ENCODE results near the gene PRSS56.
"Not testable (repeated sequence)": the region's sequence is repeated elsewhere in the genome, so short reads cannot be mapped to it uniquely, and the experiment has no call there.

The PRSS56 gene

DNA sequence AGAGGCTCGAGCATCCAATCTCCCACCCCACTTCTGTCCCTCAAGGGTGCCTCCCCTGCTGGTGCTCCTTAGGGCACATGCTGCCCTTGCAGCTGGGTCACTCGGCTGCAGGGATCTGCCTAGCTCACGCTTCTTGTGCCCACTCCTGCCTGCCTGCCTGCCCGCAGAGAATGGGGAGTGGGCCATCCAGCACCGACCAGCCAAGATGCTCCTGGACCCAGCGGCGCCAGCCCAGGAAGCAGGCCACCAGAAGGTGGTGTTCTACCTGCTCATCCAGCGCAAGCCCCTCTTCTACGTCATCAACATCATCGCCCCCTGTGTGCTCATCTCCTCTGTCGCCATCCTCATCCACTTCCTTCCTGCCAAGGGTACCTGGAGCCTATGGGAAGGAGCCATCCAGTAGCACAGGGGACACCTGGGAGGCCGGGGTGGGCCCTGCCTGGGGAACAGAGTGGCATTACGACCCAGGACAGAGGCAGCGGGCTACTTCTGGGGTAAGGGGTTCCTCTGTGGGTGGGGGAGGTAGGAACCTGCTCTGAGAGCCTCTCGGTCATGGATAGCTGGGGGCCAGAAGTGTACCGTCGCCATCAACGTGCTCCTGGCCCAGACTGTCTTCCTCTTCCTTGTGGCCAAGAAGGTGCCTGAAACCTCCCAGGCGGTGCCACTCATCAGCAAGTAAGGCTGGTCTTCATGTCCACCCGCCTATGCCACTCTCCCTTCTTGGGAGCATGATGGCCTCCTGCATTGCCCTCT, 22.7 kb downstream of the PRSS56 start:
- no peak for DNase-seq

DNA sequence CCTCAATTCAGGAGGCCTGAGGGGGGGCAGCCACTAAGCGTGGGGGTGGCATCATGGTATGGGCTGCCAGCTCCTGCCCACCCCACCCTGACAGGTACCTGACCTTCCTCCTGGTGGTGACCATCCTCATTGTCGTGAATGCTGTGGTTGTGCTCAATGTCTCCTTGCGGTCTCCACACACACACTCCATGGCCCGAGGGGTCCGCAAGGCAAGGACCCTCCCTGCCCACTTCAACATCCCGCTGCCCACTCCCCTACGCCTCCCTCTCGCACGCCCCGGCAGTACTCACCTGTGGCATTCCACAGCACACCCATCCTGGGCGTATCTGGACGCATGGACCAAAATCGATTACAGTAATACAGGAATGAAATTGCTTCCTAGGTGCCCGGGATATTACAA, 23.3 kb downstream of the PRSS56 start:
- DNase-seq = no peak

DNA sequence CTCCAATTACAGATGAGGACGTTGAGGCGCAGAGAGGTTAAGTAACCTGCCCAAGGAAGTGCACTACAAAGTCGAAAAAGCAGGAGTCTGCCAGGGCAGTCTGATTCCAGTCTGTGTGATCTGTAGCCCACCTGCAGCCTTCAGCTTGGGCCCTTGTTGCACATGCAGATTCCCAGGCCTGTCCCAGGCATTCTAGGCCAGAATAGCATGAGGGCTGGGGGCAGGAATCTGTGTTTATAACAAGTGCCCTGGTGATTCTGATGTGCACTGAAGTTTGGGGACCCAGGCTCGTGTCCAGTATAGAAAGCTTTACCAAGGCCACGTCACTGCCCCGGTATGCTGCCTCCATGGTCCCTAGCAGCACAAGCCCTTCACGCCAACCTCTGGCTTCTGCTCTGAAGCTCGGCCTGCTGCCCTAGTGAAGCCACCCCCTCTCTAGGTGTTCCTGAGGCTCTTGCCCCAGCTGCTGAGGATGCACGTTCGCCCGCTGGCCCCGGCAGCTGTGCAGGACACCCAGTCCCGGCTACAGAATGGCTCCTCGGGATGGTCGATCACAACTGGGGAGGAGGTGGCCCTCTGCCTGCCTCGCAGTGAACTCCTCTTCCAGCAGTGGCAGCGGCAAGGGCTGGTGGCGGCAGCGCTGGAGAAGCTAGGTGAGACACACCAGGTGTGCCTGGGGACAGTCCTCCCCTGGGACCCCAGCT, 23.9 kb downstream of the PRSS56 start:
- no peak for DNase-seq

DNA sequence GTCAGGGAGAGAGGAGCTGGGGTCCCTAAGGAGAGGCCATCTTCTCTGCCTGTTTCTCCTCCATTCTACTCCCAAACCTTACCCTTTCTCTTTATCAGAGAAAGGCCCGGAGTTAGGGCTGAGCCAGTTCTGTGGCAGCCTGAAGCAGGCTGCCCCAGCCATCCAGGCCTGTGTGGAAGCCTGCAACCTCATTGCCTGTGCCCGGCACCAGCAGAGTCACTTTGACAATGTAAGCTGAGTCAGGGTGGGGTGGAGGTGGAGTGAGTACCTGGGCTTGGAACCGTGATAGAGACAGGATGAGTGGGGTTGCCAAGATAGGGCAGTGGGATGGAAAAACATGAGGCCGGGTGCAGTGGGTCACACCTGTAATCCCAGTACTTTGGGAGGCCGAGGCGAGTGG, 24.5 kb downstream of the PRSS56 start:
- no peak for DNase-seq

DNA sequence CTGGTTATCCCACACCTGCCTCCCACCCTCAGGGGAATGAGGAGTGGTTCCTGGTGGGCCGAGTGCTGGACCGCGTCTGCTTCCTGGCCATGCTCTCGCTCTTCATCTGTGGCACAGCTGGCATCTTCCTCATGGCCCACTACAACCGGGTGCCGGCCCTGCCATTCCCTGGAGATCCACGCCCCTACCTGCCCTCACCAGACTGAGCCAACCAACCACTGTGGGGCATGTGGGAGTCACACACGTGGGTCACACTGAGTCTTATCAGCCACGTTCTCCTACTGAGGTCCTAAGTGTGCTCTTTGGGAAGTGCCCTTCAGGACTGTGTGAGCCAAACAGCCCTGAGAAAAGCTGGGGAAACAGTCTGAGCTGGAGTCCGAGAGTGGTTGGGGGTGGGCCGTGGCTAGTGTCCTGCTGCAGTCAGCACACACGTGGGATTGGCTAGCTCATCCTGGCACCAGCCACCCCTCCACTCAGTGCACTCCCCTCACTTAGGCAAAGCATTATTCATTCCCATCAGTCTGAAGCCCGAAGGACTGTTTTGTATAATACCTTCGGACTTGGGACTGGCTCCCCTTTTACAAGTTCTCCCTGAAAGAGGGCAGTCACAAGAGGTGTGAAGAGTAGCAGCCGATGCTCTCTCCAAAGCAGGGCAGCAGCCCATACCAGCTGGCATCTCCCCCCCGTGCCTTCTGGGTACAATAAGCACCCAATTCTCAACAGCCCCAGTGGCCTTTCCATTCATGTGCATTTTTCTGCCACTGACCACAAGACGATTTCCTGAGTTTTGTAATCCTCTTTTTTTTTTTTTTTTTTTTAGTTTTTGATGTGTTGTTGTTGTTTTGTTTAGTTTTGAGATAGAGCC, 25.6 kb downstream of the PRSS56 start:
- DNase-seq = no peak

DNA sequence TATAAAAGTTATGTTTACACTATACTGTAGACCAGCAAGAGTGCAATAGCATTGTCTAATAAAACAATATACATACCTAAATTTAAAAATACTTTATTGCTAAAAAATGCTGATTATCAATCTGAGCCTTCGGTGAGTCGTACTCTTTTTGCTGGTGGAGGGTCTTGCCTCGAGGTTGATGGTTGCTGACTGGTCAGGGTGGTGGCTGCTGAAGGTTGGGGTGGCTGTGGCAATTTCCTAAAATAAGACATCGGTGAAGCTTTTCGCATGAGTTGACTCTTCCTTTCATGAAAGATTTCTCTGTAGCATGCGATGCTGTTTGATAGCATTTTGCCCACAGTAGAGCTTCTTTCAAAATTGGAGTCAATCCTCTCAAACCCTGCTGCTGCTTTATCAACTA, 27.8 kb downstream of the PRSS56 start:
- DNase-seq = no peak

DNA sequence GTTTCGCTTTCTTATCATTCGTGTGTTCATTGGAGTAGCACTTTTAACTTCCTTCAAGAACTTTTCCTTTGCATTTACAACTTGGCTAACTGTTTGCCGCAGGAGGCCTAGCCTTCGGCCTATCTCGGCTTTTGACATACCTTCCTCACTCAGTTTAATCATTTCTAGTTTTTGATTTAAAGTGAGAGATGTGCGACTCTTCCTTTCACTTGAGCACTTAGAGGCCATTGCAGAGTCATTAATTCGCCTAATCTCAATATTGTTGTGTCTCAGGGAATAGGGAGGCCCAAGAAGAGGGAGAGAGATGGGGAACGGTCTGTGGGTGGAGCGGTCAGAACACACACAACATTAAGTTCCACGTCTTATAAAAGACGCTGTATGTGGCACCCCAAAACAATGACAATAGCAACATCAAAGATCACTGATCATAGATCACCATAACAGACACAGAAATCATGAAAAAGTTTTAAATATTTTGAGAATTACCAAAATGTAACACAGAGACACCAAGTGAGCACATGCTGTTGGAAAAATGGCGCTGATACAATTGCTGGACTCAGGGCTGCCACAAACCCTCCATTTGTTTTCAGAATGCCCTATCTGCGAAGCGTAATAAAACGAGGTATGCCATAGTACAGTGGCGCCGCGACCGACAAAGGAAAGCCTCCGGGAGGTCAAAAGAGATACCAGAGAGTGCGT, 29.6 kb downstream of the PRSS56 start:
- DNase-seq = no peak

DNA sequence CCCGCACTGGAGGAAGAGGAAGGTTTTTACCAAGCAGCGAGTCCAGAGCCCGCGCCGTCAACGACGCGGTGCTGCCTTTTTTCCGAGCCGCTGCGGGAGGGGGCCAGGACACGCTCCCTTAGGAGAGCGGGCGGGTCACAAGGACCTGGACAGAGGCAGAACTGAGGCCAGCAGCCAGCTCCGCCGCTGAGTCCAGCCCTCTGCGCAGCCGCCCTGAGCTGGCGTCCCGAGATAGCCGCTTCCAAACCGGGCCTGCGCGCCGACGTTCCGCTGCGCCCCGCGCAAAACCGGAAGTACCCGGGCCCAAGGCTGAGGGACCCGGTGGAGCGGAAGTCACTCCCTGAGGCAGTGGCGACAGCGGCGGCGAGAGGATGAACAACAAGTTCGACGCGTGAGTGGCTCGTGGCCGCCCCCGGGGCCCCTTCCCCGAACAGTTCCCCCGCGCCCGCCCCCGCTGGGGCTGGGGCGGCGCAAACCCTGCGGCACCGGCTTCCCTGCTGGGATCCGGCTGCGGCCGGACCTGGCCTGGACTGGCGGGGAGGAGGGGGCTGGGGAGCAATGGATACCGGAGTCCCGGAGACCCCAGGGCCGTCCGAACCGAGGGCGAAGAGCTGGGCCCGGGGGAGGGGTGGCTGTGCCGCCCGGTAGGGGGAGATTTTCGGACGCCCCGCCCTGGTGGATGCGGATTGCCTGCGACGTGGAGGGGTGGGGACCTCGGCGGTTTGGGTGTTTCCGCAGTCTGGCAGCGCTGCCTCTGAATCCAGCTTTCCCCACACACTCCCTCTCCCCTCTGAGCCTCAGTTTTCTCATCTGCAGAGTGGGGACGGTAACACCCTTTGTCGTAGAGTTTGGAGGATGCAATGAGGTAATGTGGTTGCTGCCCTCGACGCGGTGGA, 30.4 kb downstream of the PRSS56 start, which contains the start of the genes EIF4E2 and TIGD1:
Gene EIF4E2, plus strand, starts transcription at position 336 of the 896 bp plus-strand sequence. Its CDS starts 36 bp downstream, at position 372.
Gene TIGD1, minus strand, starts transcription at position 204 of the 896 bp plus-strand sequence. CDS start 675 bp downstream, outside the sequence.
- peak; percentile 96 for DNase-seq

DNA sequence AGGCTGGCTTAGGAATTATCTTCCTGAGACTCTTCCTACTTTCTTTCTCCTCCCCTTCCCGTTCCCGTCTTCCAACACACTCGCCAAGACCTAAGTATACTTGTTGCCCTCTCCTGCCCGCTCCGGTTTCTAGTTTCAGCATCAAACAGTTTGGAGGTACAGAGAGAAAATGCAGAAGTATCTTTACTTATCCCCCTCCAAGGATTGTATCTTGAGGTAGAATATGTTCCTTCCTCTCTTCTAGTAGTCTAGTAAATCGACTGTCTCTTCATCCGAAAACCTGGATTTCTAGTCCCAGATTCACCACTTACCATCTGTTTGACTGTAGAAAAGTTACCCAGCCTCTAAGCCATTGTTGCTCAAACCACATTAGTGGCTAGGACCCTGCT, 31.1 kb downstream of the PRSS56 start:
- DNase-seq = no peak

DNA sequence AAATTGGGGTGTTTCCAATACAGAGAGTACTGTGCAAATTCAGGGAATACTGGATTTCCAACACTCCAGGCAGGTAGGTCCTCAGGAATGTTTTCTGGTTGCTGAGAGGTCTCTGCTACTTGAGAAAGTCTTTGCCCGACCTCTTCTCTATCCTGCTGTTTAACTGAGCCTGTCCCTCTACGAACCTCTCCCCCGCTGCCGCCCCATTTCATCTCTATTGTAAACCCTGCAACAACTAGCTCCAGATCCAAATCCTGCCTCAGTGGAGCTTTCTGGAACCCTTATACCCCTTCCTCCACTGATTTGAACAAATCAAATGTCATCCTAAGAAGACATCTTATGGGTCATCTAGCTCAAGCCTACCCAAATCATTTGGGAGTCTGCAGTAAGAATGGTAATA, 31.6 kb downstream of the PRSS56 start:
- DNase-seq = no peak

DNA sequence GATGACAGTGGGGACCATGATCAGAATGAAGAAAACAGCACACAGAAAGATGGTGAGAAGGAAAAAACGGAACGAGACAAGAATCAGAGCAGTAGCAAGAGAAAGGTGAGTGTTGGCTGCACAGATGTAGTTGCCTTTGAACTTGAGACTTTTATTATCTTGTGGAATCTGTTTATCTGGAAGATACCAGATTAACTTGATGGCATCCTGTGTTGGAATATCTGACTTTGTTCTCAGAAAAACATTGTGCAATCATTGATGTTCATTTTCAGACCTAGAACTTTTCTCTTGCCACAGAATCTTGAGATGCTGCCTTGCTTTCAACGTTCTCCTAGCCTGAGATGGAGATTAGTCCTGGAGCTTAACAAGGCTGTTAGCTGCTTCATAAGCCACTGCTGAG, 36.2 kb downstream of the PRSS56 start:
- DNase-seq = no peak

DNA sequence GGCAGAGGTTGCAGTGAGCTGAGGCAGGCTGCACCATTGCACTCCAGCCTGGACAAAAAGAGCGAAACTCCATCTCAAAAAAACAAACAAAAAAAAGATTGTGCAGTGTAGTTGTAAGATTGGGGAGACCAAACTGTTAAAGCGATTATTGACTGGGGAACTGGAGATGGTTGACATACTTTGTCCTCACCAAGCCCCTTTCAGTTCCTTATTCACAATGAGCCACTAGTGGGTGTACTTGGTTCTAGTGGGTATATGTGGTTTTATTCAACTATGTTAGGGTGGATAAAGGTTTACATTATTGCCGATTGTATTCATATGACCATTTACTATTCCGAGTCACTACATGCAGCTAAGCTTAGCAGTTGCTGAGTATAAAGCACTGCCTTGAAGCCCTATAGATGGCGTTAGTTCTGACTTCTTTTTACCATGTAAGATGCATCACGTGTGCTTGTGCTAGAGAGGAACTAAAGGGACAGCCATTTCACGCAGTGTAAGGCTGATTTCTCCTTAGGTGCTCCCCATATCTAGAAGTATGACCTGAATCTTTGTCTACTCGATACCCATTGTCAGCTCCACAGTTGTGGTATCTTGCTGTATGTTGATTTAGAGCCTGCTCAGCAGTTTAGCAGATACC, 42.4 kb downstream of the PRSS56 start:
- no peak for DNase-seq

DNA sequence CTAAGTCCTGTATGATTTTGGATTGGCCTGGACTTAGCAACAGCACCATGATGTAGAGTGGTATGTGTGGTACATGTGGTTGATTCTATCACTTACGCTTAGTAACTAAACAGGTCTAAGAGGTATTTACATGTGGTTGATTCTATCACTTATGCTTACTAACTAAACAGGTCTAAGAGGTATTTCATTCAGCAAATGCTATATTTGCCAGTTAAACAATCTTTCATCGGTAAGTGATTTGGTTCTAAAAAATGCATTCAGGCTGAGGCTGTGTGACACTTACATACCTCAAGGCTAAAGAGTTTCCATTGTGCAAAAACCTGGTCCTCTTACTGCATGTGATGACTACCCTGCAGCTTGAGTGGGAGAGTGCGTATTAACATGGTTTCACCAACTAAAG, 43.4 kb downstream of the PRSS56 start:
- DNase-seq = no peak

DNA sequence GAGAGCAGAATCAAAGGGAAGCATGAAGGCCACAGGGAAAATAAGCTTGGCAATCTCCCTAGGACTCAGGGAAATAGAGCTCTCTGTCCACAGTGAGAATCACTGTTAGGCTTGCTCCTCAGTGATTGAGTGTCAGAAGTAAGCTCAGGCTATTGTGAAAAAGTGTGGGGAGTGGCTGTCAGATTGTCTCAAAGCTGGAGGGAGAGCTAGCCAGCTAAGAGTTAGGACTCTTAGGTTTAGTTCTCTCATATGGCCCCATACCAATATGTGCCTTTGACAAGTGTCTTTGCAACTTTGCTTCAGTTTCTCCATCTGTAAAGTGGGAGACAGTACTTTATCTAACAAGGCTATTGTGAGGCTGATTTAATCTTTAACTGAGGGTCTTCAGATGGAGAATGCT, 47.5 kb downstream of the PRSS56 start:
- DNase-seq = no peak

DNA sequence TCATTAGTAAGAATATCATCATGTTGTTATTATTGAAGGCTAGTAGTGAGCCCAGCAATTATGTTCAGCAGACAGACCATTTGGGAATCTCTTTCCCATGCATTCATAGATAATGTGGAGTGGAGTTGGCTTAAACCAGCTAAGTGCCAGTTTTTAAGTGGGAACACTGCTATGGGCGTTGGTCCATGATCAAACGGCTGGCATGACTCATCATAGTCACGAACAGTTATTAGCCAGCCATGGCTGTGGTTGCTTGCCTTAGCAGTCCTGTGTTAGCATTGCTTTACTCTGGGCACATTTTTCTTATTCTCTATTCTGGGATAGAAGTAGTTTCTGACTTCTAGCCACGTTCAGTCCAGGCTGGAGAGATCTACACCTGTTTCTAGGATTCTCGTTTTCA, 48.0 kb downstream of the PRSS56 start:
- DNase-seq = no peak

DNA sequence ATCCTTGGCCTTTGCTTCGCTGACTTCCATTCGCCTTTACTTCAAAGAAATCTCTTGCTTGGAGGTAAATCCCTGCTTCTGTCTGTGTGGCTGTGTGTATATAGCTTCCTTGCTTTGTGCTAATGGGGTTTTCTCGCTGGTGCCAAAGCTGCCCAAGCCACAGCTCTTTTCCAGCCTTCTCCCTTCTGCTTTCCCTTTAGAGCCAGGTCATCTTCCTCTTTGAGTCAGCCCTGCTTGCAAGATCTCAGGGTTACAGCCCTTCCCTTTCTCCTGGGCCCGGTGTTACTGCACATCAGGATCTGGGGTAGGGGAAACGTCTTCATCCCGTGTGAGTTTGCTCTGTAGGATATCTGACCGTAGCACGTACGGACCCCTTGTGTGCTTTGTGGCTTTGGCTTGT, 49.4 kb downstream of the PRSS56 start:
- DNase-seq = no peak

DNA sequence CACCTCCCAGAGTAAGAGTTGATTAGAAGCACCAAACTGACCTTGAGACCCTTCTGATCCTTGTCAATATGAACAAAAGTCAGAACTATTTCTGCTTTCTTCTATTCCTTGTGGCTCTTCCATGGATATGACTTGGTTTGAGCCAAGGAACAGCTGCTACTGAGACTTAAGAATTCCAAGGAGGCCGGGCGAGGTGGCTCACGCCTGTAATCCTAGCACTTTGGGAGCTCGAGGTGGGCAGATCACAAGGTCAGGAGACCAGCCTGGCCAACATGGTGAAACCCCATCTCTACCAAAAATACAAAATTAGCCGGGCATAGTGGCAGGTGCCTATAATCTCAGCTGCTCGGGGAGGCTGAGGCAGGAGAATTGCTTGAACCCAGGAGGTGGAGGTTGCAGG, 50.3 kb downstream of the PRSS56 start:
- not testable (repeated sequence) for DNase-seq

DNA sequence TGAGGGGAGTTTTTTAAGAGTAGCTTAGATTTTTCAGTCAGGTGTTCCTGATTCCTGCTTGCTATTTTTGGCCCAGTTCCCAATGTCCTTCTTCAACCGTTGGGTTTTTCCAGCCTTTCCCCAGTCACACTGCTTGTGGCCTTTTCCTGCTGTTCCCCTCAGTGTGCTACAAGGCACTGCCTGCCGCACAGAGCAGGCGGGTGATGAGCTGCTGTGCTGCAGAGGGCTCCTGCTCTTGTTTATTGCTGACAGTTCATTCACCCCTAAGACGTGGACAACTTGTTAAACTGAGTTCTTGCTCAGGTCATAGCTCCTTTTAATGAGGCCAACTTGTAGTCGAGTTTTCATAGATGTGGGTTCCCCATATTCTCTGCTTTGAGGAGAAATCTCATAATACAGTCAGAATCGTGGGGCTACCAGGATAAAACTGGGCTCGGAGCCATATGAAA, 50.9 kb downstream of the PRSS56 start:
- DNase-seq = no peak

DNA sequence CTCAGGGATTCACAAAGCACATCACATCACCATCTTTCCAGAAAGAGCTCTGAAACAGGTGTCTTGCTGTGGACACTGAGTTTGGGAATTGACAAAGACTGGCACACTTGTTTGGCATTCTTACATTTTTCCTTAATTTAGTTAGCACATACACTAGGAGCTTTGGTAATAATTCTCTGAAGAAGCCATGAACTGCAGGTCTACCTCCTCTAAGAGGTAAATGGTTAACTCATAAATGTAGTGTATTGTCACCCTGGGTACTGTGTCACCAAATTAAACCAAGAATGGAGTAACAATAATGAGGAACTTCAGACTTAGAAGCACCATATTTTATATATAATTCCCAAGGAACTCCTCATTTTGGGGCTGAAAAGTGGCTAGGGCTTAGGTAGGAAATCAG, 52.9 kb downstream of the PRSS56 start:
- no peak for DNase-seq

DNA sequence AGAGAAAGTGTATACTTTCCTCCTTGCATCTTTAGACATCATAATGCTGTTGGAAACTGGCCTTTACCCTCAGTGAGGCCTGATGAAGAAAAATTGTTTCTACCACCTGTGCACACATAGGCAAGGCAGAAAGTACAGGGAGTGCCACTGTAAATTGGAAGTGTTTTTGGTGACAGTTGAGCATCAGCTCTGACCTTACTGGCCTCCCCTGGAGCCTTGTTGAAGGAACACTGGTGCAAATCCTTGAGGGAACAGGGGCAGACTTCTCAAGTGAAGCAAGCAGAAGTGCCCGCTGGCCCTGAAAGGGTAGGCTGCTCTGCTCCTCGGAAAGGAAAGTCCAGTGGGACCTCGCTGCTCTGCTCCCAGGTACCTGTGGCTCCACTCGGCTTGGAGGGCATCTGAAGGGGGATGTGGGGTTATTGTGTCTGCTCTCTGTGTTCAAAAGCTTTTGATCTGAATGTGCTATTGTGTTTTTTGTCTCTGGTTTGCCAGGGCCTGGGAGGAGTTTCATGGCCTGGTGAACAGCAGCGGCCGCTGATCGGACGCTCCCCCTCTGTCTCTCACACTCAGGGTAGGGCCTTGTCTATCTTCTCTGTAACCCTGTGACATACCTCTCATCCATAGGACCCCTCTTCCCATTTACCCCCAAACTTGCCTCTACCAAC, 53.7 kb downstream of the PRSS56 start:
- no peak for DNase-seq
